Keratinocyte (primary cell): ENCODE results near the gene HRH3. TPM values are rescaled to one million over a fixed set of nuclear protein-coding genes. Genes with fewer than 3 reads are reported as not detected.

ENCODE experiments used
- DNase-seq: peaks from one replicate; pipeline ENCODE4 v3.0.0-alpha.2; 2011; ENCODE audit warnings: low read depth, missing footprints, low spot score
- FAIRE-seq: peaks from 2 replicates; lab custom pipeline; 2011; peaks lifted over from hg19 to GRCh38; lab: Jason Lieb, UNC
- H2AFZ ChIP-seq: 2 replicates; pipeline ENCODE4 v1.6.0; 2012; ENCODE audit warnings: low read length, control low read depth, inconsistent platforms; ENCODE audit not compliant: control insufficient read depth
- H3K27ac ChIP-seq: 2 replicates; pipeline ENCODE4 v1.5.1; 2011; ENCODE audit warnings: low read length; ENCODE audit not compliant: control insufficient read depth, insufficient read depth
- H3K27me3 ChIP-seq: 3 replicates; pipeline ENCODE4 v1.6.0; 2011; ENCODE audit warnings: low read length; ENCODE audit not compliant: control insufficient read depth, insufficient read depth; ENCODE audit errors: extremely low read depth
- H3K36me3 ChIP-seq, 2 experiments: 2 replicates in 1 of 2; 3 replicates in 1 of 2; pipeline ENCODE4 v1.5.1; 2011; ENCODE audit warnings: low read length in 2 of 2, mild to moderate bottlenecking in 1 of 2; ENCODE audit not compliant: control insufficient read depth in 2 of 2, insufficient read depth in 2 of 2; ENCODE audit errors: extremely low read depth in 1 of 2
- H3K4me1 ChIP-seq: 3 replicates; pipeline ENCODE4 v1.5.1; 2011; ENCODE audit warnings: low read length; ENCODE audit not compliant: control insufficient read depth, insufficient read depth; ENCODE audit errors: extremely low read depth
- H3K4me2 ChIP-seq: 3 replicates; pipeline ENCODE4 v1.6.0; 2011; ENCODE audit warnings: low read depth, low read length; ENCODE audit not compliant: control insufficient read depth, insufficient read depth; ENCODE audit errors: extremely low read depth
- H3K4me3 ChIP-seq, 3 experiments: fragments of 200-600 bp in 1 of 3; sonication (generic) in 1 of 3; 2 replicates in 2 of 3; 3 replicates in 1 of 3; pipeline ENCODE4 v1.5.1; 2011 to 2016; ENCODE audit warnings: low read length in 3 of 3, mild to moderate bottlenecking in 3 of 3, control low read depth in 2 of 3, inconsistent platforms in 1 of 3, low read depth in 1 of 3, mixed read lengths in 1 of 3, mixed run types in 1 of 3, moderate library complexity in 1 of 3; ENCODE audit not compliant: control insufficient read depth in 2 of 3, insufficient read depth in 2 of 3; ENCODE audit errors: extremely low read depth in 1 of 3
- H3K79me2 ChIP-seq: 2 replicates; pipeline ENCODE4 v1.6.0; 2012; ENCODE audit warnings: low read length; ENCODE audit not compliant: control insufficient read depth, insufficient read depth
- H3K9ac ChIP-seq: 3 replicates; pipeline ENCODE4 v1.6.0; 2011; ENCODE audit warnings: low read length; ENCODE audit not compliant: control insufficient read depth, insufficient read depth; ENCODE audit errors: extremely low read depth
- H3K9me1 ChIP-seq: 3 replicates; pipeline ENCODE4 v1.6.0; 2011; ENCODE audit warnings: low read length; ENCODE audit not compliant: control insufficient read depth, insufficient read depth; ENCODE audit errors: extremely low read depth
- H3K9me3 ChIP-seq: 2 replicates; pipeline ENCODE4 v1.5.1; 2012; ENCODE audit warnings: low read depth, low read length; ENCODE audit not compliant: control insufficient read depth
- H4K20me1 ChIP-seq: 3 replicates; pipeline ENCODE4 v1.6.0; 2011; ENCODE audit warnings: low read length; ENCODE audit not compliant: control insufficient read depth, insufficient read depth; ENCODE audit errors: extremely low read depth
- CTCF ChIP-seq, 3 experiments: IDR thresholded peaks in 1 of 3; conservative IDR thresholded peaks in 1 of 3; optimal IDR thresholded peaks in 1 of 3; 2 replicates in 2 of 3; 3 replicates in 1 of 3; pipeline versions ENCODE3 to v1.5.1; 2011; ENCODE audit warnings: low read length in 3 of 3, mild to moderate bottlenecking in 3 of 3, moderate library complexity in 2 of 3, control low read depth in 1 of 3, inconsistent platforms in 1 of 3; ENCODE audit not compliant: insufficient read depth in 2 of 3; ENCODE audit errors: extremely low read depth in 1 of 3
- EZH2 ChIP-seq: IDR thresholded peaks from one replicate; pipeline ENCODE4 v1.6.1; 2012; ENCODE audit warnings: inconsistent platforms, mild to moderate bottlenecking, low read length, moderate library complexity
- dilution Hi-C: fragments of 300-500 bp; cut with MboI; formaldehyde crosslinking; loops from one replicate; pipeline ENCODE4 v1.7.0; 2020; ENCODE audit warnings: low sequenced_read_pairs; ENCODE audit not compliant: extremely low pct_ligation_motif_present
- polyA plus RNA-seq, 5 experiments: library from polyadenylated mRNA; depleted of rRNA in 3 of 5; stranded (reverse) in 3 of 5; stranded (forward) in 1 of 5; unstranded in 1 of 5; fragments of >200 nt; gene quantifications; 1 replicate in 1 of 5; 2 replicates in 3 of 5; 3 replicates in 1 of 5; pipeline versions ENCODE4 v1.2.1 to v1.2.3, GENCODE V29; 2011 to 2012; ENCODE audit warnings: missing spikeins in 2 of 5, low read depth in 1 of 5, low replicate concordance in 1 of 5

The HRH3 gene
- polyA plus RNA-seq, 1 donor (not counting 4 experiments of a cell fraction or from before 2014, with no cell fraction given): not detected

- Histone ChIP-seq H3K9me1 (no peaks in the 10 kb centered on the region), H2AFZ (no peak overlapping the region), H3K4me1 (peaks cover 3% of the 10 kb centered on the region), H3K4me2 (no peak overlapping the region), H3K9ac (no peak overlapping the region), H3K4me3 (no peak overlapping the region), H3K9me3 (no peaks in the 10 kb centered on the region), H3K27me3 (no peaks in the 10 kb centered on the region), H4K20me1 (peaks cover 14% of the 10 kb centered on the region), H3K27ac (no peak overlapping the region), H3K79me2 (peaks cover 34% of the 10 kb centered on the region), H3K36me3 (peaks cover 18 to 37% of the 10 kb centered on the region in 2 experiments)
- dilution Hi-C loops: no loop called here
- FAIRE-seq (no peak), DNase-seq (no peak)
- no peak for TF ChIP-seq EZH2
- TF ChIP-seq CTCF (optimal IDR thresholded peaks at IDR 0.05 in 1 of 3, IDR thresholded peaks at IDR 0.05 in 1 of 3, conservative IDR thresholded peaks at IDR 0.05 in 1 of 3; ENCODE audit: extremely low read depth in 1 of 3, insufficient read depth in 2 of 3, low read length in 3 of 3): no peak
These were observed 35.9 kb upstream of the HRH3 start for GRCh38 chr20:62255976-62256375.

- peaks cover 45% of the 10 kb centered on the region for H3K79me2 ChIP-seq
- H3K9me3 ChIP-seq: no peaks in the 10 kb centered on the region
- H3K4me1 ChIP-seq: peaks cover 3% of the 10 kb centered on the region
- H3K36me3 ChIP-seq: peaks cover 10 to 29% of the 10 kb centered on the region in 2 experiments
- H3K27ac ChIP-seq: no peak overlapping the region
- TF ChIP-seq EZH2: no peak
- no peak for TF ChIP-seq CTCF (optimal IDR thresholded peaks at IDR 0.05 in 1 of 3, IDR thresholded peaks at IDR 0.05 in 1 of 3, conservative IDR thresholded peaks at IDR 0.05 in 1 of 3; ENCODE audit: extremely low read depth in 1 of 3, insufficient read depth in 2 of 3, low read length in 3 of 3)
- no peak overlapping the region for H3K9ac ChIP-seq
- H3K4me3 ChIP-seq: no peak overlapping the region
- H3K4me2 ChIP-seq: no peak overlapping the region
- no peak overlapping the region for H2AFZ ChIP-seq
- peaks cover 18% of the 10 kb centered on the region for H4K20me1 ChIP-seq
- dilution Hi-C loops: no loop called here
- FAIRE-seq: no peak
- no peaks in the 10 kb centered on the region for H3K27me3 ChIP-seq
- no peaks in the 10 kb centered on the region for H3K9me1 ChIP-seq
- no peak for DNase-seq
These were observed 34.1 kb upstream of the HRH3 start for GRCh38 chr20:62254021-62254724.
